NB4 (cell line): ENCODE results near the gene OLFM4.

Experiments used
- DNase-seq: peaks from one replicate; pipeline ENCODE4 v3.0.0; 2010; ENCODE audit warnings: low read depth
- H3K4me3 ChIP-seq: one replicate; pipeline ENCODE4 v1.5.1; 2011; ENCODE audit warnings: mild to moderate bottlenecking, low read depth, low read length, moderate library complexity
- MYC ChIP-seq: IDR thresholded peaks from 2 replicates; pipeline ENCODE4 v1.6.1; 2011; ENCODE audit warnings: low read depth, low read length
- POLR2A ChIP-seq: IDR thresholded peaks from 2 replicates; pipeline ENCODE4 v1.6.1; 2011; ENCODE audit warnings: mild to moderate bottlenecking; ENCODE audit not compliant: insufficient read length; ENCODE audit errors: extremely low read depth
- TF ChIP-seq, protein P1 (sequence below): IDR thresholded peaks from one replicate; pipeline ENCODE4 v1.5.1; 2012; ENCODE audit warnings: low read depth, low read length
- TF ChIP-seq, protein P2 (sequence below): IDR thresholded peaks from 2 replicates; pipeline ENCODE4 v1.6.1; 2011; ENCODE audit warnings: low read depth, low read length

Gene OLFM4

DNA sequence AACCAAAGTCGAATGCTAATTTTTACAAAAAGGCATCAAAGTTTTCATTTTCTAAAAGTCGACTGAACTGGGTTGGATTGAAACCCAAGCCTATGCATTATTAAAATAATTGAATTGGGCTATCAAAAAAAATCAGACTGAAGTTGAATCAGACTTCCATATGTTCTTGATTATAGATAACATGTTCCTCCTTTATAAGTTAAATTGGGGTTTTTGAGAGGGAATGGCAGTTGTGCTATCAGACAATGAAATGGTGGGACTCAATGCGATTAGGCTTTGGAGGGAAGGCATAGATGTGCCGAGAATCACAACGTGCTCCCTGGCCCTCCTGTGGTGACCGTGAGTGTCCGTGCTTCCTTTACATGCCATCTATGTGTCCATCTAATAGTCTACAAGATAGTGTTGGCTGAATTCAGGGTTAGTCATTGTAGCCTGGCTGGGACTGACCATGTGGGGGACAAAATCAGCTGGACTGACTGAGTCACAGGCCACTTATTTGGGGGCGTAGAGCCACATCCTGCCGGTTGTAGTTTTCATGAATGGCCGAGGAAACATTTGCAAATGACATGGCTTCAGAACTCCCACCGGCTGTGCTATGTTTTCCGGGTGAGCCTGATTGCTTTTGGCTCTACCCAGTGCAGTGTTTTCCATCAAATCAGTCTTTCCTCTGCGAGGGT, 37.1 kb upstream of the OLFM4 start:
- DNase-seq, result no peak

DNA sequence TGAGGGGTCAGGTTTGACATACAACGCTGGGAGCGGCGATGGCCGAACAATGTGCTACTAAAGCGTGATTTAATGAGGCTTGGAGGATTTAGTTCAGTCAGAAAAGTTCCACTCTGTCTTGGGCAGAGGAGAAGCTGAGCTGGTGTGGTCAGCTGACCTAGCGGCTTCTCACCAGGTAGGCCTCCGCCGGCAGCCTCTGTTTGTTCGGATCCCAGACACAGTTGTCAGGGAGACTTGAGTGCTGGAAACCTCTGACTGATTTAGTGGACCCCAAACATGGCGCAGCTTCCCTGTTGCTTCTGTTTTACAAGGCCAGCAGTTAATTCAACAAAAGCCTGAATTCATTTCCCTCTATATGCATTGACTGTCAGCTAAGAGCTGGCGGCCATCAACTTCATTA, 36.5 kb upstream of the OLFM4 start:
- no peak for DNase-seq
- no peak overlapping the region for H3K4me3 ChIP-seq
- TF ChIP-seq, protein P1, sequence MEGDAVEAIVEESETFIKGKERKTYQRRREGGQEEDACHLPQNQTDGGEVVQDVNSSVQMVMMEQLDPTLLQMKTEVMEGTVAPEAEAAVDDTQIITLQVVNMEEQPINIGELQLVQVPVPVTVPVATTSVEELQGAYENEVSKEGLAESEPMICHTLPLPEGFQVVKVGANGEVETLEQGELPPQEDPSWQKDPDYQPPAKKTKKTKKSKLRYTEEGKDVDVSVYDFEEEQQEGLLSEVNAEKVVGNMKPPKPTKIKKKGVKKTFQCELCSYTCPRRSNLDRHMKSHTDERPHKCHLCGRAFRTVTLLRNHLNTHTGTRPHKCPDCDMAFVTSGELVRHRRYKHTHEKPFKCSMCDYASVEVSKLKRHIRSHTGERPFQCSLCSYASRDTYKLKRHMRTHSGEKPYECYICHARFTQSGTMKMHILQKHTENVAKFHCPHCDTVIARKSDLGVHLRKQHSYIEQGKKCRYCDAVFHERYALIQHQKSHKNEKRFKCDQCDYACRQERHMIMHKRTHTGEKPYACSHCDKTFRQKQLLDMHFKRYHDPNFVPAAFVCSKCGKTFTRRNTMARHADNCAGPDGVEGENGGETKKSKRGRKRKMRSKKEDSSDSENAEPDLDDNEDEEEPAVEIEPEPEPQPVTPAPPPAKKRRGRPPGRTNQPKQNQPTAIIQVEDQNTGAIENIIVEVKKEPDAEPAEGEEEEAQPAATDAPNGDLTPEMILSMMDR, result no peak
- TF ChIP-seq MYC (no peak), POLR2A (no peak)
- TF ChIP-seq, protein P2, sequence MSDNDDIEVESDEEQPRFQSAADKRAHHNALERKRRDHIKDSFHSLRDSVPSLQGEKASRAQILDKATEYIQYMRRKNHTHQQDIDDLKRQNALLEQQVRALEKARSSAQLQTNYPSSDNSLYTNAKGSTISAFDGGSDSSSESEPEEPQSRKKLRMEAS, result no peak

More for the DNA sequence above, 37.1 kb upstream of the OLFM4 start:
- no peak overlapping the region for H3K4me3 ChIP-seq
- TF ChIP-seq POLR2A (no peak), MYC (no peak)
- TF ChIP-seq, protein P2, result no peak
- TF ChIP-seq, protein P1, result no peak

DNA sequence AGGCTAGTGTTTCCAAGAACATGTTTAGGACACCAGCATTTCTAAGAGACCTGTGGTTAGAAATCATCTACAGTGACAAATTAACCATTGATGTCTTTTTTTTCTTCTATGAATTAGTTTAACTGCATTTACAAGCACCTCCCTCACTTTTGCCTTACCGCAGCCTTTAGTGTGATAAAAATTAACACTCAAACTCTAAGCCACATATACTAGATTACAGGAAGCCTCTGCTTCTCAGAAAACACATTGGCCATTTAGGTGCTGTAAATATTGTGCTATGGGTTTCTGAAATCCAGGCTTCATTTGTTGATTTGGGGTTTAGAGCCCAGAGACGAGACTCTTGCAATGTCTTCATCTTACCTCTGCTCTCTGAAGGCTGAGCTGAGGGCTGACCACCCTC, 34.6 kb upstream of the OLFM4 start:
- no peak overlapping the region for H3K4me3 ChIP-seq
- no peak for TF ChIP-seq MYC
- no peak for DNase-seq

DNA sequence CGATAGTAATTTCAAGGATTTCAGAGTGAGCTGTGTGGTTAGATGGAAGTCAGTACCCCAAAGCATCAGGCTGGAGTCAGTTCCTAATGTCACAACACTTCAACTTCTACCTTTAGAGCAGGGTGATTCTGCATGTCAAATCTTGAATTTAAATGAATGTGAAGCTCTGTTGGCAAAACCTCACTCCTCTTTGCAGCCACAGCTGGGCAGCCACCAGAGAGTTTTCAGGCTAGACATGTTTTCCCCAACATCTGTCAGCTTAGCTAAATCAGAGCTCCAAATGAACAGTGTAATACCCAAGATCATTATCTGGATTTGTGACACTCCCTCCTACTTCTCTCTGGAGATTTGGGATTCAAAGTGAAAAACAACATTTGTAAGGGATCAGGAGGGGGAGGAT, 33.7 kb upstream of the OLFM4 start:
- no peak overlapping the region for H3K4me3 ChIP-seq
- TF ChIP-seq, protein P1, result no peak
- TF ChIP-seq POLR2A (no peak), MYC (no peak)
- TF ChIP-seq, protein P2, result no peak
- no peak for DNase-seq

DNA sequence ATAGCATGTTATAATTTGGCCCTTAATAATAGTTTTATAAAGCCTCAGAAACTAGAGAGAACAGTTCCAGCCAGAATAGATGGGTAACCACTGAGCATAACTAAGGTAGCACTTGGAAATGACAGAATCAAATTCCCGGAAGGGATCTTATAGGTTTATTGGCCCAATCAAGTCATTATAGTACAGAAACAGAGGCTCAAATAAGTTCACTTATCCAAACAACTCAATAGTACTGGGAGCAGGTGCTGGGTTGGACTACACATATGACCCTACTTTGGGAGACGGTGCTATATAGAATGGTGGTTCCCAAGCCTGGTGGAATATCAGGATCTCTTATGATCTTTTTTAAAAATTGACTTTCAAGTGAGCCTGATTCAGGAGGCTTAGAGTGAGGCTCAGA, 32.7 kb upstream of the OLFM4 start:
- no peak for DNase-seq
- TF ChIP-seq MYC, result no peak
- TF ChIP-seq, protein P1, result no peak
- TF ChIP-seq, protein P2, result no peak
- TF ChIP-seq POLR2A, result no peak
- H3K4me3 ChIP-seq, result no peak overlapping the region

DNA sequence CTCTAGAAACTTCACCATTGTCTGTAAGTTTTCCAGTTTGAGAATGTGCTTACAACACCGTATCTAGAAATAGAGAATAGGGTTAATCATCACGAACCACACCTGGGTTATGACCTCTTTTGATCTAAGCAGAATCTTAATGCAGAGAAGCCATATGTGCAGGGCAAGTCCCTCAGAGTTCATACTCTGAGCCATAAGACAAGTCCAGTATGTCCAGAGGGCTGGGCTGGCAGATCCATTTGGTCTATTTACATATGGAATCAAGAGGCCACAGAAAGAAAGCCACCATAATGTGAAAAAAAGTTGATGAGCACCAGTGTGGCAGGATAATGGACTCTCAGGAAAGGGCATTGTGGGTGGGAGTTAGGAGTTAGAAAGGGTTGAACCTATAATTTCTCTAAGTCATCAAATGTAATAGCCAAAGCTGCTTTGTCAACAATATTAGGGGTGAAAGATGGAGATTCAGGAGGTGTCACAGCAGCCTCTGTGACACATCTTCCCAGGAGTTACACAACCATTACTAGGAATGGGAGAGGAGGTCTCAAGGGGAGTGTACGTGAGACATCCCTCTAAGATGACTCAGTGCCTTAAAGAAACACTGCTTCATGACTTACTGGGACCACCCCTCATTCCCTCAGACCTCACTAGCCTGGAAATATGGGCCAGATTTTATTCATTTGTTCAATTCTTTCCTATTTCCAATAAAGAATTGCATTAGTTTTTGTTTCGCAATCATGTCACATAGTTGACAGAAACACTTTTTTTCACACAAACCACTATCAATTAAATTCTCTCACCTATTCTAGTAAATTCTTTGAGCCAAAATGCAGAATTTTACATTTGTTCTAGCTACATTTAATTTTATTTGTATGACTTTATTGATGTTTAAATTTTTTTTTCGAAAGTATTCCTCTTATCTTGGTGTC, 30.4 kb upstream of the OLFM4 start:
- H3K4me3 ChIP-seq, result no peak overlapping the region
- TF ChIP-seq, protein P1, result no peak
- TF ChIP-seq MYC, result no peak
- TF ChIP-seq, protein P2, result no peak
- TF ChIP-seq POLR2A, result no peak
- DNase-seq, result no peak
